Endodermal cell (in vitro differentiated cells): ENCODE measurements around the gene NT5DC1. TPM values are rescaled to one million over a fixed set of nuclear protein-coding genes. Genes with fewer than 3 reads are reported as not detected.

Experiments
- DNase-seq: peaks from one replicate; pipeline ENCODE4 v3.0.0-alpha.2; 2017
- H3K27ac ChIP-seq: 2 replicates; pipeline ENCODE4 v1.5.1; 2013; ENCODE audit warnings: mild to moderate bottlenecking, low read depth, low read length, moderate library complexity
- H3K27me3 ChIP-seq: 2 replicates; pipeline ENCODE4 v1.6.1; 2013; ENCODE audit warnings: mild to moderate bottlenecking, low read length, moderate library complexity; ENCODE audit not compliant: insufficient read depth, control insufficient read depth, poor library complexity, severe bottlenecking
- H3K36me3 ChIP-seq: 2 replicates; pipeline ENCODE4 v1.7.0; 2013; ENCODE audit warnings: mild to moderate bottlenecking, low read length, moderate library complexity; ENCODE audit not compliant: control insufficient read depth, insufficient read depth
- H3K4me1 ChIP-seq: one replicate; pipeline ENCODE4 v1.7.0; 2013; ENCODE audit warnings: low read length; ENCODE audit not compliant: control insufficient read depth, insufficient read depth
- H3K4me3 ChIP-seq: 2 replicates; pipeline ENCODE4 v1.5.1; 2013; ENCODE audit warnings: mild to moderate bottlenecking, low read length, moderate library complexity
- H3K9ac ChIP-seq: 2 replicates; pipeline ENCODE4 v1.6.1; 2013; ENCODE audit warnings: mild to moderate bottlenecking, low read length, moderate library complexity; ENCODE audit not compliant: poor library complexity, severe bottlenecking; ENCODE audit errors: extremely low read depth
- H3K9me3 ChIP-seq: 2 replicates; pipeline ENCODE4 v1.6.1; 2013; ENCODE audit warnings: mild to moderate bottlenecking, low read length, moderate library complexity; ENCODE audit not compliant: control insufficient read depth
- H3K27ac Mint-ChIP-seq: 2 replicates; pipeline ENCODE4 v1.8.0; 2020; ENCODE audit warnings: mixed read lengths
- H3K27me3 Mint-ChIP-seq: 2 replicates; pipeline ENCODE4 v1.8.0; 2021; ENCODE audit warnings: mild to moderate bottlenecking, mixed read lengths; ENCODE audit not compliant: insufficient read depth
- H3K36me3 Mint-ChIP-seq: 2 replicates; pipeline ENCODE4 v1.8.0; 2020; ENCODE audit warnings: low read depth, mixed read lengths
- H3K4me1 Mint-ChIP-seq: 2 replicates; pipeline ENCODE4 v1.8.0; 2020; ENCODE audit warnings: mixed read lengths
- H3K4me3 Mint-ChIP-seq: 2 replicates; pipeline ENCODE4 v1.8.0; 2020; ENCODE audit warnings: mild to moderate bottlenecking, moderate library complexity, mixed read lengths
- H3K9me3 Mint-ChIP-seq: 2 replicates; pipeline ENCODE4 v1.8.0; 2020; ENCODE audit warnings: mild to moderate bottlenecking, mixed read lengths
- CTCF ChIP-seq: fragments of 200-600 bp; sonication (generic); conservative IDR thresholded peaks from 2 replicates; pipeline ENCODE4 v1.5.0; 2021; ENCODE audit warnings: antibody characterized with exemption, mild to moderate bottlenecking
- WGBS, 2 experiments: methylation state at CpG; one replicate each; pipeline versions ENCODE4 v1.1.5 to v1.1.7; 2013; ENCODE audit warnings: missing lambda C conversion rate in 2 of 2, mixed read lengths in 1 of 2; ENCODE audit not compliant: insufficient coverage in 1 of 2, insufficient read length in 1 of 2; 5-methylcytosine and 5-hydroxymethylcytosine counted together
- total RNA-seq, 2 donors: library from RNA; stranded (reverse); fragmentation: NEBNext Ultra II Directional in 1 of 2; extraction: Animal tissue kit (Norgen Biotek cat#: 25700) in 1 of 2; gene quantifications; 2 replicates in 1 of 2; 3 replicates in 1 of 2; pipeline ENCODE4 v1.2.1, GENCODE V29; 2021

NT5DC1 gene
- total RNA-seq, 2 donors from 2014 or later: 83.0 to 136 TPM

- Histone ChIP-seq H3K9ac (no peak overlapping the region), H3K4me3 (no peak overlapping the region), H3K9me3 (peaks cover 43% of the 10 kb centered on the region), H3K4me1 (peaks cover 3% of the 10 kb centered on the region), H3K27ac (no peak overlapping the region), H3K36me3 (peaks cover 28% of the 10 kb centered on the region), H3K27me3 (no peaks in the 10 kb centered on the region)
- no peak for DNase-seq
- Mint-ChIP-seq H3K4me1 (peaks cover 8% of the 10 kb centered on the region), H3K4me3 (no peak overlapping the region), H3K9me3 (peaks cover 36% of the 10 kb centered on the region), H3K36me3 (peaks cover 59% of the 10 kb centered on the region), H3K27ac (no peak overlapping the region), H3K27me3 (no peaks in the 10 kb centered on the region)
- TF ChIP-seq CTCF: no peak
- WGBS, 2 experiments: 97% methylated on average over 1 of the region's 1 CpG; no CpG with 5 or more reads in 1 of the 2 experiments
Observed at GRCh38 chr6:116165596-116165995, 64.9 kb downstream of the NT5DC1 start.

GRCh38 chr6:116166369-116166768, 65.7 kb downstream of the NT5DC1 start:
- TF ChIP-seq CTCF: no peak
- H3K27ac Mint-ChIP-seq: no peak overlapping the region
- H3K27me3 Mint-ChIP-seq: no peaks in the 10 kb centered on the region
- WGBS, 2 experiments: 94 to 100% methylated on average over 1 of the region's 1 CpG
- H3K4me3 Mint-ChIP-seq: no peak overlapping the region
- no peaks in the 10 kb centered on the region for H3K27me3 ChIP-seq
- peaks cover 41% of the 10 kb centered on the region for H3K9me3 ChIP-seq
- peaks cover 3% of the 10 kb centered on the region for H3K4me1 ChIP-seq
- peaks cover 34% of the 10 kb centered on the region for H3K9me3 Mint-ChIP-seq
- peaks cover 12% of the 10 kb centered on the region for H3K4me1 Mint-ChIP-seq
- peaks cover 27% of the 10 kb centered on the region for H3K36me3 ChIP-seq
- no peak overlapping the region for H3K27ac ChIP-seq
- DNase-seq: no peak
- H3K36me3 Mint-ChIP-seq: peaks cover 56% of the 10 kb centered on the region
- H3K9ac ChIP-seq: no peak overlapping the region
- no peak overlapping the region for H3K4me3 ChIP-seq

- H3K27ac ChIP-seq: no peak overlapping the region
- H3K27me3 ChIP-seq: no peaks in the 10 kb centered on the region
- DNase-seq: no peak
- H3K4me3 Mint-ChIP-seq: no peak overlapping the region
- H3K27me3 Mint-ChIP-seq: no peaks in the 10 kb centered on the region
- H3K36me3 Mint-ChIP-seq: peaks cover 46% of the 10 kb centered on the region
- H3K9me3 Mint-ChIP-seq: peaks cover 26% of the 10 kb centered on the region
- WGBS, 2 experiments: 100% methylated on average over 1 of the region's 1 CpG; no CpG with 5 or more reads in 1 of the 2 experiments
- H3K4me1 Mint-ChIP-seq: peaks cover 12% of the 10 kb centered on the region
- no peak overlapping the region for H3K9ac ChIP-seq
- TF ChIP-seq CTCF: no peak
- peaks cover 39% of the 10 kb centered on the region for H3K9me3 ChIP-seq
- H3K4me1 ChIP-seq: peaks cover 3% of the 10 kb centered on the region
- H3K27ac Mint-ChIP-seq: no peak overlapping the region
- peaks cover 23% of the 10 kb centered on the region for H3K36me3 ChIP-seq
- H3K4me3 ChIP-seq: no peak overlapping the region
Observed at GRCh38 chr6:116168148-116168547, 67.5 kb downstream of the NT5DC1 start.
